Activated naive CD8-positive, alpha-beta T cell (primary cell): ENCODE measurements around the gene CPSF2.
A peak's percentile ranks its signal among the peaks of the same experiment; 100 is the strongest.
"Not testable (repeated sequence)": the region's sequence is repeated elsewhere in the genome, so short reads cannot be mapped to it uniquely, and the experiment has no call there.

ENCODE experiments used
- H3K27ac Mint-ChIP-seq: one replicate; pipeline ENCODE4 v1.8.0; 2021; ENCODE audit warnings: mixed read lengths
- H3K27me3 Mint-ChIP-seq: one replicate; pipeline ENCODE4 v1.8.0; 2021; ENCODE audit warnings: mixed read lengths
- H3K36me3 Mint-ChIP-seq: one replicate; pipeline ENCODE4 v1.8.0; 2021; ENCODE audit warnings: mixed read lengths
- H3K4me1 Mint-ChIP-seq: one replicate; pipeline ENCODE4 v1.8.0; 2021; ENCODE audit warnings: low read depth, mixed read lengths
- H3K4me3 Mint-ChIP-seq: one replicate; pipeline ENCODE4 v1.8.0; 2021; ENCODE audit warnings: mild to moderate bottlenecking, mixed read lengths
- H3K9me3 Mint-ChIP-seq: one replicate; pipeline ENCODE4 v1.8.0; 2021; ENCODE audit warnings: low read depth, mixed read lengths

The CPSF2 gene

DNA sequence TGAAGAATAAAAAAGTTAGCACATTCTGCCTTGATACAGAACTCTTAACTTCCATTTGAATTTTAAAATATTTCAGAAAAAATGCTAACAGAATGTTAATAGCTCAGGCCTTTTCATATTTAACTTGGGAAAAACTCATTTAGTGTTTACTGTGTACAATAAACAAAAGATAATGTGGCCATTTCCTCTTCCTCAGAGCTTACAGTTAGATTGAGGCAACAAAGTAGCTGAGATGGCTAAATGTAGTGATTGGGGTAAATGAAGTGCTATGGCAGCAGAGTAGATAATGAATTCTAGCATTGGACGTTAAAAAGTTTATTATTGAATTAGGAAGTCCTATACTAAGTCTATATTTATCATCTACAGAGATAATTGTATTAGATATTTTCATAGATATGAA lies 12.7 kb downstream of the CPSF2 start:
- no peak overlapping the region for H3K27ac Mint-ChIP-seq
- peaks cover 10% of the 10 kb centered on the region for H3K4me1 Mint-ChIP-seq
- H3K27me3 Mint-ChIP-seq: no peaks in the 10 kb centered on the region
- H3K4me3 Mint-ChIP-seq: no peak overlapping the region
- H3K9me3 Mint-ChIP-seq: no peaks in the 10 kb centered on the region
- H3K36me3 Mint-ChIP-seq: peaks cover 8% of the 10 kb centered on the region

DNA sequence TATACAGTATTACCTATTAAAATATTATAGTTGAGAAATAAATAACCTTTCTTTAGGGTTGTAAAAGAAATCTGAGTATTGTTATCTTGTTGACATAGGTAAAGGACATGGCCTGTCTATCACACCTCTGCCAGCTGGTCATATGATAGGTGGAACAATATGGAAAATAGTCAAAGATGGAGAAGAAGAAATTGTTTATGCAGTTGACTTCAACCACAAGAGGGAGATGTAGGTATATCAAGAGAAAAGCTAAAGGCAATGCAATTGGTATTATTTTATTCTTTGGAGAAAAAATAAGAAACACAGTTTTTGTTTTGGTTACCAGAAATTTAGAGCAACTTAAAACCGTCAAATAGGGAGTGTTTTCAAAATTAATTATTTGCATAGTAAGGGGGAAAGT lies 13.5 kb downstream of the CPSF2 start:
- H3K4me1 Mint-ChIP-seq: peaks cover 6% of the 10 kb centered on the region
- H3K27ac Mint-ChIP-seq: no peak overlapping the region
- H3K4me3 Mint-ChIP-seq: no peak overlapping the region
- no peaks in the 10 kb centered on the region for H3K9me3 Mint-ChIP-seq
- peaks cover 8% of the 10 kb centered on the region for H3K36me3 Mint-ChIP-seq
- H3K27me3 Mint-ChIP-seq: no peaks in the 10 kb centered on the region

GRCh38 chr14:92143309-92143708 lies 21.5 kb downstream of the CPSF2 start:
- Mint-ChIP-seq H3K27ac (no peak overlapping the region), H3K27me3 (no peaks in the 10 kb centered on the region), H3K4me1 (peaks cover 20% of the 10 kb centered on the region), H3K9me3 (no peaks in the 10 kb centered on the region), H3K4me3 (no peak overlapping the region), H3K36me3 (peaks cover 18% of the 10 kb centered on the region)

- Mint-ChIP-seq H3K27ac (no peak overlapping the region), H3K4me3 (no peak overlapping the region), H3K36me3 (peaks cover 20% of the 10 kb centered on the region), H3K9me3 (no peaks in the 10 kb centered on the region), H3K27me3 (no peaks in the 10 kb centered on the region), H3K4me1 (peaks cover 20% of the 10 kb centered on the region)
Observed at GRCh38 chr14:92143962-92144361, 22.2 kb downstream of the CPSF2 start.

DNA sequence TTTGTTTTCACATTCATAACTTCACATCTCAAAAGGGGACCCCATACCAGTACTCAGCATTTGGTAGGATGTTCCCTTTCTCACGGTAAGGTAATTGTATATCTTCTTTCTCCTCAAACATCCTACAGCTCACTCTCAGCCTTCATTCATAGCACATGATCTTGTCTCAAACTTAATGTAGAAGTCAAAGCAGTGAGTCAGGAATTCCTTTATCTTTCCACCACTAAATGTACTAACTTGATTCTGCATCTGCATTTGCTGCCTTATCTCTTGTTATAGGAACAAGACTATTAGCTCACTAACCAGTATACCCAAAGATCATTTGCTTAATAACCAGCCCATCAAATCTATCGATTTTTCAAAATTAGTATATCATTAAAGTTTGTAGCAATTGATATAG lies 22.9 kb downstream of the CPSF2 start:
- peaks cover 22% of the 10 kb centered on the region for H3K36me3 Mint-ChIP-seq
- no peak overlapping the region for H3K27ac Mint-ChIP-seq
- H3K27me3 Mint-ChIP-seq: no peaks in the 10 kb centered on the region

DNA sequence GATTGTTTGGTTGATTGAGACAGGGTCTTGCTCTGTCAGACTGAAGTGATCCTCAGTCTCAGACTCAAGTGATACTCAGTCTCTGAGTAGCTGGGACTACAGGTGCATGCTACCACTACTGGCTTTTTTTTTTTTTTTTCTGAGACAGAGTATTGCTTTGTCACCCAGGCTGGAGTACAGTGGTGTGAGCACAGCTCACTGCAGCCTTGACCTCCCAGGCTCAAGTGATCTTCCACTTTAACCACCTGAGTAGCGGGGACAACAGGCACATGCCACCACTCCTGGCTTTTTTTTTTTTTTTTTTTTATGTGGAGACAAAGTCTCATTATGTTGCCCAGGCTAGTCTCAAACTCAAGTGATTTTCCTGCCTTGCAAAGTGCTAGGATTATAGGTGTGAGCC lies 31.8 kb downstream of the CPSF2 start:
- Mint-ChIP-seq H3K36me3 (peaks cover 16% of the 10 kb centered on the region), H3K4me1 (peaks cover 11% of the 10 kb centered on the region), H3K4me3 (no peak overlapping the region)

More for the DNA sequence above, 22.9 kb downstream of the CPSF2 start:
- no peak overlapping the region for H3K4me3 Mint-ChIP-seq
- H3K9me3 Mint-ChIP-seq: no peaks in the 10 kb centered on the region
- H3K4me1 Mint-ChIP-seq: peaks cover 20% of the 10 kb centered on the region

GRCh38 chr14:92154283-92154942 lies 32.6 kb downstream of the CPSF2 start:
- Mint-ChIP-seq H3K27me3 (no peaks in the 10 kb centered on the region), H3K36me3 (peaks cover 14% of the 10 kb centered on the region), H3K4me3 (no peak overlapping the region), H3K4me1 (peaks cover 11% of the 10 kb centered on the region), H3K9me3 (no peaks in the 10 kb centered on the region), H3K27ac (no peak overlapping the region)

More for the DNA sequence above, 31.8 kb downstream of the CPSF2 start:
- no peaks in the 10 kb centered on the region for H3K27me3 Mint-ChIP-seq
- no peak overlapping the region for H3K27ac Mint-ChIP-seq
- H3K9me3 Mint-ChIP-seq: no peaks in the 10 kb centered on the region

DNA sequence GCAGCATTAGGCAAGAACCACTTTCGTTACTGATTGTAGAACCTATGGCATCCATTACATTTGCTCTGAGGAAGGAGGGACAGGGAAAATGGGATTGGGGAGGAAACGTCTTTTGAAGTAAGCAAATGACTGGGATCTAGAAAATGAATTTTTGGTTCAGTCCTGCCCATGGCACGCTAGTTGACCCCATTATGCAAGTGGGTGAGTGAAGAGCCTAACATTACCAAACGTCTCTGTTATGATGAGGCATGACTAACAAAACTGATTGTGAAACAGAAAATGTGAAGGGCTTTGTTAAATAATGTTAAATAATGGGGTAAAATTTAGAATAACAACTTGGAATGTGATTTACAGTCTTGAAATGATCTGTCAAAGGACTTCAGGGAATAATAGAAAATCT lies 38.9 kb downstream of the CPSF2 start:
- peak overlapping the region; percentile 36 for H3K27ac Mint-ChIP-seq
- H3K9me3 Mint-ChIP-seq: peaks cover 5% of the 10 kb centered on the region
- H3K36me3 Mint-ChIP-seq: peaks cover 33% of the 10 kb centered on the region
- no peaks in the 10 kb centered on the region for H3K27me3 Mint-ChIP-seq
- peaks cover 8% of the 10 kb centered on the region for H3K4me1 Mint-ChIP-seq
- no peak overlapping the region for H3K4me3 Mint-ChIP-seq

DNA sequence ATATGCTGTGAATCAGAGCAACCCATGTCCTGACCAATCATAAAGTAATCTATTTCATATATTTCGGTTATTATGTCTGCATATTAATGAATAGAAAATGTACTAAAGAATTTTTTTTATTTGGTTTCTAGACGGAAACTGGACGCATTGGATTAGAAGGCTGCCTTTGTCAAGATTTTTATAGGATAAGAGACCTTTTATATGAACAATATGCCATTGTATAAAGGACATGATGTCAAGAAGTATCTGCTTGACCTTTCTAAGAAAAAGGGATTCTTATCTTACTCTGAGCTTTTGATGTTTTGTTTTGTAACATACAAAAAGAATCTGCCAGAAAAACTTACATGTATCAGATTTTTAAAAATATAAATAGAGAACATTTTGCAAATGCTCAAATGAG lies 39.8 kb downstream of the CPSF2 start:
- H3K27me3 Mint-ChIP-seq: no peaks in the 10 kb centered on the region
- H3K36me3 Mint-ChIP-seq: peaks cover 35% of the 10 kb centered on the region
- H3K4me3 Mint-ChIP-seq: no peak overlapping the region
- H3K27ac Mint-ChIP-seq: no peak overlapping the region
- H3K4me1 Mint-ChIP-seq: peaks cover 8% of the 10 kb centered on the region
- H3K9me3 Mint-ChIP-seq: peaks cover 5% of the 10 kb centered on the region

GRCh38 chr14:92164958-92165357 lies 43.2 kb downstream of the CPSF2 start:
- Mint-ChIP-seq H3K36me3 (peaks cover 27% of the 10 kb centered on the region), H3K4me3 (no peak overlapping the region), H3K27ac (no peak overlapping the region), H3K4me1 (no peaks in the 10 kb centered on the region), H3K9me3 (peaks cover 5% of the 10 kb centered on the region), H3K27me3 (no peaks in the 10 kb centered on the region)

GRCh38 chr14:92173668-92174067 lies 51.9 kb downstream of the CPSF2 start:
- peaks cover 5% of the 10 kb centered on the region for H3K36me3 Mint-ChIP-seq
- no peaks in the 10 kb centered on the region for H3K27me3 Mint-ChIP-seq
- H3K4me3 Mint-ChIP-seq: no peak overlapping the region
- no peak overlapping the region for H3K27ac Mint-ChIP-seq
- H3K4me1 Mint-ChIP-seq: no peaks in the 10 kb centered on the region
- H3K9me3 Mint-ChIP-seq: no peaks in the 10 kb centered on the region

DNA sequence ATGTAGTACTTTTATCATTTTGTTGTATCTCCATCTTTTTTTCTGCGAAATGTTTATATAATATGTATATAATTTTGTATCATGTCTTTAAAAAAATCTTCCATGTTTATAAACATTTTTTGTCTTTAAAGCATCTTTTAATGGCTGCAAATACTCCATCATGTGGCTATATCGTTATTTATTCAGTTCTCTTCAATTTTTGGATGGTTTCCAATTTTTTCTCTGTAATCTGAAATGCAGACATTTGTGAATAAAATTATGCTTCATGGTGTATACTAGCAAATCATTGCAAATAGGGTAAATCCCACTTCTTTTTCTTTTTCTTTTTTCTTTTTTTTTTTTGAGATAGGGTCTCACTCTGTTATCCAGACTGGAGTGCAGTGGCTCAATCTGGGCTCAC lies 54.0 kb downstream of the CPSF2 start:
- Mint-ChIP-seq H3K27ac (no peak overlapping the region), H3K4me1 (no peaks in the 10 kb centered on the region), H3K9me3 (no peaks in the 10 kb centered on the region), H3K36me3 (peaks cover 7% of the 10 kb centered on the region), H3K4me3 (no peak overlapping the region), H3K27me3 (no peaks in the 10 kb centered on the region)

- H3K27me3 Mint-ChIP-seq: no peaks in the 10 kb centered on the region
- no peaks in the 10 kb centered on the region for H3K9me3 Mint-ChIP-seq
- H3K4me3 Mint-ChIP-seq: no peak overlapping the region
- H3K4me1 Mint-ChIP-seq: no peaks in the 10 kb centered on the region
- H3K36me3 Mint-ChIP-seq: peaks cover 7% of the 10 kb centered on the region
- H3K27ac Mint-ChIP-seq: no peak overlapping the region
Observed at GRCh38 chr14:92176476-92176875, 54.7 kb downstream of the CPSF2 start.

GRCh38 chr14:92179178-92179577 lies 57.4 kb downstream of the CPSF2 start:
- H3K27ac Mint-ChIP-seq, H3K9me3 Mint-ChIP-seq, H3K4me3 Mint-ChIP-seq, H3K27me3 Mint-ChIP-seq, H3K36me3 Mint-ChIP-seq, H3K4me1 Mint-ChIP-seq: not testable (repeated sequence)

DNA sequence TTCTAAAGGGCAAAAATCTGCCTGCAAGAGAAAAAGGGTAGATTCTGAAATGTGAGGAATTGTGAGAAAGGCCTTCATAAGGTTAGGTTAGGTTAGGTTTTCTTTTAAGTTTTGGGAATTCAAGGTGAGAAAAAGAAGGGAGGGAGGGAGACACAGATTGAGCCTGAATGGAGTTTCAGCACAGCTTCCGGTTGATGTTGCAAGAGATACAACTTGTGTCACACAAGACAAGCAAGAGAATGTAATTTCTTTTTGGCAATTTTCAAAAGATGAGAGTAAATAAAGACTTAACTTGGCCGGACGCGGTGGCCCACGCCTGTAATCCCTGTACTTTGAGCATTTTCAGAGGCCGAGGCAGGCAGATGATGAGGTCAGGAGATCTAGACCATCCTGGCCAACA lies 63.8 kb downstream of the CPSF2 start:
- Mint-ChIP-seq H3K27me3 (no peaks in the 10 kb centered on the region), H3K4me1 (no peaks in the 10 kb centered on the region), H3K36me3 (peaks cover 10% of the 10 kb centered on the region), H3K4me3 (no peak overlapping the region), H3K9me3 (peaks cover 3% of the 10 kb centered on the region), H3K27ac (no peak overlapping the region)

DNA sequence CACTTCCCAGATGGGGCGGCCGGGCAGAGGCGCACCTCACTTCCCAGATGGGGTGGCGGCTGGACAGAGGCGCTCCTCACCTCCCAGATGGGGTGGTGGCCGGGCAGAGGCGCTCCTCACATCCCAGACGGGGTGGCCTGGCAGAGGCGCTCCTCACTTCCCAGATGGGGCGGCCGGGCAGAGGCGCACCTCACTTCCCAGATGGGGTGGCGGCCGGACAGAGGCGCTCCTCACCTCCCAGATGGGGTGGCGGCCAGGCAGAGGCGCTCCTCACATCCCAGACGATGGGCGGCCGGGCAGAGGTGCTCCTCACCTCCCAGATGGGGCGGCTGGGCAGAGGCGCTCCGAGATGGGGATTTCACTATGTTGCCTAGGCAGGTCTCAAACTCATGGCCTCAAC lies 65.8 kb downstream of the CPSF2 start:
- H3K27ac Mint-ChIP-seq, H3K4me3 Mint-ChIP-seq, H3K36me3 Mint-ChIP-seq, H3K4me1 Mint-ChIP-seq, H3K9me3 Mint-ChIP-seq, H3K27me3 Mint-ChIP-seq: not testable (repeated sequence)
